SK-N-SH (cell line): ENCODE results near the gene CBX8.

Experiments used
- CHD2 ChIP-seq: fragments of 150-350 bp; IDR thresholded peaks from 2 replicates; pipeline ENCODE4 v1.6.1; 2018; ENCODE audit warnings: low read length; ENCODE audit not compliant: partially characterized antibody
- CTCF ChIP-seq: fragments of 200-600 bp; sonication (generic); IDR thresholded peaks from 2 replicates; pipeline ENCODE4 v1.6.1; 2017; ENCODE audit warnings: antibody characterized with exemption, mild to moderate bottlenecking, moderate library complexity
- EZH2phosphoT487 ChIP-seq: fragments of 200-600 bp; sonication (generic); IDR thresholded peaks from 2 replicates; pipeline ENCODE4 v1.6.1; 2017; ENCODE audit warnings: low read depth, mixed run types, mild to moderate bottlenecking, antibody characterized with exemption, moderate library complexity, borderline replicate concordance
- MAX ChIP-seq: IDR thresholded peaks from 2 replicates; pipeline ENCODE4 v1.4.0; 2012; ENCODE audit warnings: low read depth
- NRF1 ChIP-seq: IDR thresholded peaks from 2 replicates; pipeline ENCODE4 v1.6.1; 2012; ENCODE audit warnings: low read depth, mild to moderate bottlenecking, low read length
- RAD21 ChIP-seq: IDR thresholded peaks from 2 replicates; pipeline ENCODE4 v1.6.1; 2012; ENCODE audit warnings: mild to moderate bottlenecking, low read length
- REST ChIP-seq: IDR thresholded peaks from 2 replicates; pipeline ENCODE4 v1.6.1; 2012; ENCODE audit warnings: mild to moderate bottlenecking, low read depth, low read length, moderate library complexity
- RFX5 ChIP-seq: IDR thresholded peaks from 2 replicates; pipeline ENCODE4 v1.6.1; 2012; ENCODE audit warnings: mild to moderate bottlenecking, improper control_type of control experiment, low read length
- SIN3A ChIP-seq: IDR thresholded peaks from 2 replicates; pipeline ENCODE4 v1.6.1; 2012; ENCODE audit warnings: low read depth, mild to moderate bottlenecking, low read length, moderate library complexity, borderline replicate concordance
- USF1 ChIP-seq: IDR thresholded peaks from 2 replicates; pipeline ENCODE4 v1.4.0; 2012; ENCODE audit warnings: low read depth, borderline replicate concordance

DNA sequence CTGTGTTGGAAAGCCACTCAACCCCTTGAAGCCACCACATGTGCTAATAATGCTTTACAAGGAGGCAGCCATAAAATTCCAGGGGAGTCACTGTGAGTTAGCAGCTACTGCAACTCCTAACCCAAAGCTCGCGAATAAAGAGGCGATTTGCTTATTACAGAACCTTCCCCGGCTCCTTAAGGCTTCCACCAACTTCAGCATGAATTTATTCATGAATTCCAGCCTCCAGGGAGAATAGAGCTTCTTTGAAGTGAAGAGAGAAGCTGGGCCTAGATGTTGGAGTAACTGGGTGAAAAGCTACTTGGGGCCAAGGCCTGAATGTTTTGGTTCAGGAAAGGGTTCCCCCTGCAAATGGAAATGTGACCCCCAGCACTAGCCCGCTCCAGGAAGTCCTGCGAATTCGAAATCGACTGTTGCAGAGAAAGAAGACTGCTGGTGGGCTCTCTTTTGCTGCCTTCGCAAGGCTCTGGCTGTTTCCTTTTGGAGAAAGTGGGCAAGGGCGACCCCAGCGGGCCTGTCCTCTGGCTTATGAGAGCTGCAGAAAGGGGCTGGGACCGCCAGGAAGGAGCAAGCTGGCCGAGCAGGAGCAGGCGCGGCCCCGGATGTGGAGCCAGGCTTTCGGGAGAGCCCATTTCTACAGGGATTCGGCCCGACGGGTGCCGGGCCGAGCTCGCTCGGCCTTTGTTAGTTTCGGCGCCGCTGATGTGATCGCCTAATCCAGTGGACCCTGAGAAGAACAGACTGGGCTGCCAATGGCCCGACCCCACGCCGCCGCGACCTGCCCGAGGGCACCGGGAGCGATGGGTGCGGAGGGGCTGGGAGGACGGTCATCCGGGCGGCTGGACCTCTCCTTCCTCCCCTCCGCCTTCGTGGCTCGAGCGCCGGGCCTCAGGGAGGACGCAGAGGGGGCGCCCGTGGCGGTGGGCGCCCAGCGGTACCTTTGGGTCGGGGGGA, 7.6 kb downstream of the CBX8 start:
- TF ChIP-seq MAX (no peak), CHD2 (no peak), RAD21 (no peak), EZH2phosphoT487 (no peak), NRF1 (no peak), CTCF (no peak), SIN3A (no peak), RFX5 (no peak), REST (no peak), USF1 (no peak)
